ENCODE data around the gene KAZALD1. TPM values are rescaled to one million over a fixed set of nuclear protein-coding genes. Genes with fewer than 3 reads are reported as not detected.

The KAZALD1 gene
- total RNA-seq, 2 donors from 2014 or later: 0.45 to 0.71 TPM

DNA sequence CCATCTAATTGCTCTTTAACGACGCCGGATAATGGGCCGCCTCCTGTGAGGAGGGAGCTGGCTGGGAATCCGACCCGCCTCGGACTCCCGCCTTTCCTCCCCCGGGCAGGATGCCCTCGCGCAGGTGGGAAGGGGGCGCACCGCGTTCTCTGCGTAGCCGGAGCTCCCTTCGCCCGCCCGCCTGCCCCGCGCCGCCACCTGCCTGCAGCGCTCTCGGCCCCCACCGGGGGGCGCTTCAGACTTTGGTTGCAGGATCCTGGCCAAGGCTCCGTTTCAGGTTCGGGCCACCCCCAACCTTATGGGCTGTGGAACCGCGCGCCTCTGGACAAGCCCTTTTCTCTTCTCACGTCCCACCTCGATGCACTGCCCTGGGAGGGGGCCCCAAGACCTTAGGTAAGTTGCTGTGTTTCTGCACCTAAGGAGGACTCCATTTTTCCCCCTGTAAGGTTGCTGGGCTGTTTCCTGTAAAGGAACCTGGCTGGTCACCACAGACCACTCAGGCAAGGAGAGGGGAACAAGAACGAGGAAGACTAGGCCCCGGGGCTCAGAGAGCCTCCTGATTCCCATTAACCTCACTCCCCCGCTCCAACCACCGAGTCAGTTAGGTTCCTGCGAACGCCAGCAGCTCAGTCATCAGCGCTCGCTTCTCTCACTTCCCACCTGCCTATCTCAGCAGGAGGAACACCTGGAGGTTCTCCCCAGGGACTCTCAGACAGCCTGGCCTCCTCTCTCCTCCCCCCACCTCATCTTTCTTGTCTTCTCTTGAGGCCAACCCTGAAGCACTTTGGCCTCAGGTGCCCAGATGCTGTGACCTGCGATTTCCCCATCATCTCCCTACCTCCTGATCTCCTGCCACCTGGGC lies 11.3 kb upstream of the KAZALD1 start:
- peak; percentile 84 for ATAC-seq (replicated peaks)
- H3K9me3 Mint-ChIP-seq: no peaks in the 10 kb centered on the region
- peaks cover 41% of the 10 kb centered on the region for H3K27me3 Mint-ChIP-seq
- H3K4me3 Mint-ChIP-seq: peak overlapping the region; percentile 13
- no peak overlapping the region for H3K27ac Mint-ChIP-seq
- peaks cover 15% of the 10 kb centered on the region for H3K4me1 Mint-ChIP-seq
- H3K36me3 Mint-ChIP-seq (ENCODE audit: low read depth): no peaks in the 10 kb centered on the region

DNA sequence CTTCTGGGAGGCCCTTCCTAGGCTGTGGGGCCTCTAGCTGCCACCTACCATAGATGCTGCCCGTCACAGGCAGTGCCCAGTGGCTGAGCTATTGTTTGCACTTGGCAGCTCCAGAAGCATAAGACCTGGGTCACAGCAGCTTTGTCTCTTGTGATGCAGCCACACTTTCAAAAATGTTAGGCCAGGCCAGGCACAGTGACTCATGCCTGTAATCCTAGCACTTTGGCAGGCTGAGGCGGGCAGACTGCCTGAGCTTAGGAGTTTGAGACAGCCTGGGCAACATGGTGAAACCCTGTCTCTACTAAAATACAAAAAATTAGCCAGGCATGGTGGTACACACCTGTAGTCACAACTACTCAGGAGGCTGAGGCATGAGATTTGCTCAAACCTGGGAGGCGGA lies 9.5 kb upstream of the KAZALD1 start:
- Mint-ChIP-seq H3K4me1 (peaks cover 15% of the 10 kb centered on the region), H3K27me3 (peaks cover 31% of the 10 kb centered on the region), H3K9me3 (no peaks in the 10 kb centered on the region), H3K36me3 (ENCODE audit: low read depth) (no peaks in the 10 kb centered on the region), H3K27ac (no peak overlapping the region), H3K4me3 (no peak overlapping the region)
- ATAC-seq (replicated peaks): no peak

GRCh38 chr10:101053516-101053915 lies 8.3 kb upstream of the KAZALD1 start:
- no peak for ATAC-seq (replicated peaks)
- peaks cover 19% of the 10 kb centered on the region for H3K27me3 Mint-ChIP-seq
- peaks cover 12% of the 10 kb centered on the region for H3K4me1 Mint-ChIP-seq
- no peaks in the 10 kb centered on the region for H3K36me3 Mint-ChIP-seq (ENCODE audit: low read depth)
- H3K27ac Mint-ChIP-seq: no peak overlapping the region
- H3K4me3 Mint-ChIP-seq: no peak overlapping the region
- no peaks in the 10 kb centered on the region for H3K9me3 Mint-ChIP-seq

DNA sequence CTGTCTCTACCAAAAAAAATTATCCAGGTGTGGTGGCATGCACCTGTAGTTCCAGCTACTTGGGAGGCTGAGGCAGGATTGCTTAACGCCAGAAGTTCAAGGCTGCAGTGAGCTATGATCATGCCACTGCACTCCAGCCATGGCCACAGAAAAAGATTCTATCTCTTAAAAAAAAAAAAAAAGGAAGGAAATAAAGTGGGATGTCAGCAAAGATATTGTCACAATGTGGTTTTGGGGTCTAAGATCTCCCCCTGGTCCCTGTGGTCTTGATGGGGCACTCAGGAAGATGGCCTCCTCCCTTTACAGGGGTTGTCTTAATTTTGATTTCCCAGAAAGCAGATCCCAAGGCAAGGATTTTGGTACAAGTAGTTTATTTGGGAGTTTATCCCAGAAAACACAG lies 7.4 kb upstream of the KAZALD1 start:
- ATAC-seq (replicated peaks): no peak
- Mint-ChIP-seq H3K27ac (no peak overlapping the region), H3K4me1 (peaks cover 8% of the 10 kb centered on the region), H3K36me3 (ENCODE audit: low read depth) (no peaks in the 10 kb centered on the region), H3K27me3 (peaks cover 10% of the 10 kb centered on the region), H3K4me3 (no peak overlapping the region), H3K9me3 (no peaks in the 10 kb centered on the region)

DNA sequence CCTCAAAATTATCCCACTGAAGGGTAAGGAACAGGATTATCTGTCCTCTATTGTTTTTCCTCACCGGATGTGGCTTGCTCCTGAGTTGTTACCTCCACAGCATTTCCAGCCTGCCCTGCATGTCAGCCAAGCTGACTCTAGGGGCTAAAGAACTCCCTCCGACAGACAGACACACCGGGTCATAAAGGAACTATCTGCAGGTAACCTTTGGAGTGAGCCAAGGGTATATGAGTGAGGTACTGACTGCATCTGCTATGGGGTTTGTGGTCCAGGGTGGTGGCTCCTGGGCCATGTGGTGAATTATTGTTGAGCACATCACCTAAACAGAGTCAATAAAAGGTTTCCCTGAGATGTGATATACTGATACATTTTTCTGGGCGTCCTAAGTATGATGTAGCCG lies 6.9 kb upstream of the KAZALD1 start:
- Mint-ChIP-seq H3K4me1 (peaks cover 13% of the 10 kb centered on the region), H3K4me3 (no peak overlapping the region), H3K9me3 (no peaks in the 10 kb centered on the region), H3K36me3 (ENCODE audit: low read depth) (no peaks in the 10 kb centered on the region), H3K27ac (no peak overlapping the region), H3K27me3 (peaks cover 5% of the 10 kb centered on the region)
- ATAC-seq (replicated peaks): no peak

DNA sequence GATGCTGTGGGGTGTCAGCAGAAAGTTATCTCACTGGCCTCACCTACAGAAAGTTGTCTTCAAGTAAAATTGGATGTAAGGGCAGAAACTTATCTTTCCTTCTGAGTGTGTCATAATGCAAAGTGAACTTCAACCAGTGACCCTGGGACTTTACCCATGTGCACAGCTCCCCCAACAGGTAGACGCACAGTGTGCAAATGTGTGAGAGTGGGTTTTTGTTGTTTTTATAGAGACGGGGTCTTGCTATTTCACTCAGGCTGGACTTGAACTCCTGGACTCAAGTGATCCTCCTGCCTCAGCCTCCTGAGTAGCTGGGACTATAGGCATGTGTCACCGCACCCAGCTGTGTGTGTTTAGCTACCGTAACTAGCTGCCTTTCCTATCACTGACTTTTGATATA lies 6.4 kb upstream of the KAZALD1 start:
- peaks cover 14% of the 10 kb centered on the region for H3K4me1 Mint-ChIP-seq
- H3K4me3 Mint-ChIP-seq: no peak overlapping the region
- no peaks in the 10 kb centered on the region for H3K9me3 Mint-ChIP-seq
- ATAC-seq (replicated peaks): no peak
- peaks cover 5% of the 10 kb centered on the region for H3K27me3 Mint-ChIP-seq
- no peak overlapping the region for H3K27ac Mint-ChIP-seq
- H3K36me3 Mint-ChIP-seq (ENCODE audit: low read depth): no peaks in the 10 kb centered on the region

GRCh38 chr10:101056365-101057151 lies 5.2 kb upstream of the KAZALD1 start:
- Mint-ChIP-seq H3K36me3 (ENCODE audit: low read depth) (no peaks in the 10 kb centered on the region), H3K27ac (no peak overlapping the region), H3K9me3 (no peaks in the 10 kb centered on the region), H3K4me3 (no peak overlapping the region), H3K4me1 (peaks cover 7% of the 10 kb centered on the region), H3K27me3 (no peaks in the 10 kb centered on the region)
- no peak for ATAC-seq (replicated peaks)

DNA sequence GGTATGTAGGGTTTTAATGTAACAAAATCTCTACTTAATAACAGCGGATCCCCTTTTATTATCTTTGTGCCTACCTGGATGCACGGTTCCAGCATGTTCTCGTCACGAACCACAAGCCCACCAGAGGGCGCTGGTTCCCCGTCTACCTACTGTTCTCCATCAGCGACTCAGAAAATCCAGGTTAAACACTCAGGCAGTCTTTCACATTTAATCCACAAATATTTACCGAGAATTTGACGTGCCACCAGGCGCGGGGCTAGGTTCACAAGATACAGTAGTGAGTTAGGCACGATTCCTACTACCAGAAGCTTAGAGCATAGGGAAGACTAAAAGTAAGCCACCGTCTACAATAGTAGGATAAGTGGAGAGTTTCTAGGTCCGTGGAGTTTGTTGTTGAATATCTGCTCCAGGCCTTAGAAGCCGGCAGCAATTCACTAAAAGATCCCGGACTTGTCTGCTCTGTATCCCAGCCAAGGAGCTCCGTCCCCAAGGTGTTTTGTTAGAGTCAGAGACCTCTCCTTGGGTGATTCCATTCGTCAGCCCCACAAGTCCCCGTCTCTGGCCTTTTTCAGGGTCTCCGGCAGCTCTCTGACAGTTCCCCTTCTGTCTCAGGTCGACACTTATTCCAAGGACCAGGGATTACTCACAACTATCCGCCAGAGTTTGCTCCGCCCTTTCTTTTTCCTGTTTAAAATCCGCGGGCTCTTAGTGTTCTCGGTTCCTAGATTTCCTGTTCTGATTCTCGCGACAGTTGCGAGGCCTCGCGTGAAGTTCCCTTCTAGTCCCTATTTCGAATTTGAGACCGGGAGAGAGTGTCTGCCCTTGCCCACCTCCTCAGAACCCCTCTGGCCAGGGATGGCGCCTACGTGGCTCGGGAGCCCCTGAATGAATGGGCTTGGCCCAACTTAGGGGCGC lies 1.5 kb upstream of the KAZALD1 start:
- Mint-ChIP-seq H3K27me3 (peaks cover 15% of the 10 kb centered on the region), H3K4me1 (peaks cover 7% of the 10 kb centered on the region), H3K9me3 (no peaks in the 10 kb centered on the region), H3K27ac (peak overlapping the region; percentile 94), H3K4me3 (peak overlapping the region; percentile 86), H3K36me3 (ENCODE audit: low read depth) (no peaks in the 10 kb centered on the region)
- peak; percentile 87 for ATAC-seq (replicated peaks)

GRCh38 chr10:101060951-101061623 lies 702 bp upstream of the KAZALD1 start:
- H3K27ac Mint-ChIP-seq: peak overlapping the region; percentile 94
- H3K4me1 Mint-ChIP-seq: peaks cover 7% of the 10 kb centered on the region
- H3K27me3 Mint-ChIP-seq: peaks cover 21% of the 10 kb centered on the region
- no peaks in the 10 kb centered on the region for H3K36me3 Mint-ChIP-seq (ENCODE audit: low read depth)
- H3K4me3 Mint-ChIP-seq: peak overlapping the region; percentile 86
- H3K9me3 Mint-ChIP-seq: no peaks in the 10 kb centered on the region
- peak; percentile 74 for ATAC-seq (replicated peaks)

DNA sequence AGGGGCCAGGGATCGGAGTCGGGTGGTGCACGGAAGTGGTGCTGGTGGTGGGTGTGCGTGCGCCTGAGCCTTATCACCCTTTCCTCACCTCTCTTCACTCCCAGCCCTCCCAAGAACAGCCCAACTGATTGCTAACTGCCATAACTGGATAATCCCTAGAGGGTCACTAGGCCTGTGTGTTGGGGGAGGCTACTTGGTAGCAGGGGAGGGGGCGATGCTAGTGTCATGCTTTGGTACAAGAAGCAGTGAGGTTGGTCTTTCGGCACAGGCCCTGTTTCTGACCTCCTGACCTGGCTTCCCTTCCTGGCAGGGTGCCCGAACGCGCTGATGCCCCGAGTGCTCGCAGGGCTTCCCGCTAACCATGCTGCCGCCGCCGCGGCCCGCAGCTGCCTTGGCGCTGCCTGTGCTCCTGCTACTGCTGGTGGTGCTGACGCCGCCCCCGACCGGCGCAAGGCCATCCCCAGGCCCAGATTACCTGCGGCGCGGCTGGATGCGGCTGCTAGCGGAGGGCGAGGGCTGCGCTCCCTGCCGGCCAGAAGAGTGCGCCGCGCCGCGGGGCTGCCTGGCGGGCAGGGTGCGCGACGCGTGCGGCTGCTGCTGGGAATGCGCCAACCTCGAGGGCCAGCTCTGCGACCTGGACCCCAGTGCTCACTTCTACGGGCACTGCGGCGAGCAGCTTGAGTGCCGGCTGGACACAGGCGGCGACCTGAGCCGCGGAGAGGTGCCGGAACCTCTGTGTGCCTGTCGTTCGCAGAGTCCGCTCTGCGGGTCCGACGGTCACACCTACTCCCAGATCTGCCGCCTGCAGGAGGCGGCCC lies 652 bp downstream of the KAZALD1 start:
- no peaks in the 10 kb centered on the region for H3K9me3 Mint-ChIP-seq

GRCh38 chr10:101063050-101063525 lies 1.3 kb downstream of the KAZALD1 start:
- H3K27me3 Mint-ChIP-seq: peaks cover 22% of the 10 kb centered on the region
- peaks cover 7% of the 10 kb centered on the region for H3K4me1 Mint-ChIP-seq
- no peaks in the 10 kb centered on the region for H3K36me3 Mint-ChIP-seq (ENCODE audit: low read depth)
- no peak overlapping the region for H3K27ac Mint-ChIP-seq
- no peaks in the 10 kb centered on the region for H3K9me3 Mint-ChIP-seq
- H3K4me3 Mint-ChIP-seq: peak overlapping the region; percentile 86
- ATAC-seq (replicated peaks): no peak

More for the DNA sequence above, 652 bp downstream of the KAZALD1 start:
- ATAC-seq (replicated peaks): peak; percentile 43
- Mint-ChIP-seq H3K27me3 (peaks cover 22% of the 10 kb centered on the region), H3K4me3 (peak overlapping the region; percentile 86), H3K27ac (no peak overlapping the region), H3K4me1 (peaks cover 7% of the 10 kb centered on the region), H3K36me3 (ENCODE audit: low read depth) (no peaks in the 10 kb centered on the region)

DNA sequence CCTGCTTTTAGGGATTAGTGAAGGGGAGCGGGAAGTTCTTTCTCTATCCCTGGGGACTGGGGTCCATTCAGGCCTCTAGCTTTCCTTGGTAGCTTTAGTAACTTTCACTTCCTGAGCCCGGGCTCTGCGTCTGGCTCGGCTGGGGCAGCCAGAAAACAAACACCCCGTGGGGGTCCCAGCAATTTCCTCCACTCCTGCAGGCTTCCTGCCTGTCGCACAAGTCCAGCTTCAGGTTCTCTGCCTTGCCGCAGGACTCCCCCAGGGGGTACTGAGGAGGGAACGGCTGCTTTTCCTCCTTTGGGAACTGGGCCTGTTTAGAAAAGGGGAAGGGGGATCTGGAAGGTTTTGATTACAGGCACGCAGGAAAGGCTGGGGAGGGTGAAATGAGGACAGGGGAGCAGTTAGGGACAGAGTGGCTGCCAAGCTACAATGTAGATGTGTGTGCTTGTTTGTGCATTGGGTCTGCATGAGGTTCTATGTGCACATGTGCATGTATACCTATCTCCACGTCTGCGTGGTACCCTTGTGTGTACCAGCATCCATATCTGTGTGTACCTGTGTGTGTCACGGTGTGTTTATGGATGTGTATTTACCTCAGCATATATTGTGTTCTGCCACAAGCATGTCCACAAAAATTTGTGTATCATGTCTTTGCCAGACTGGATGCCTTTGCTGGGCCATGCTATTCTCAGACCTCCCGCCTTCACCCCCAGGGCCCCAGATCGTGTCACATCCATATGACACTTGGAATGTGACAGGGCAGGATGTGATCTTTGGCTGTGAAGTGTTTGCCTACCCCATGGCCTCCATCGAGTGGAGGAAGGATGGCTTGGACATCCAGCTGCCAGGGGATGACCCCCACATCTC lies 2.0 kb downstream of the KAZALD1 start:
- Mint-ChIP-seq H3K27me3 (peaks cover 22% of the 10 kb centered on the region), H3K27ac (no peak overlapping the region), H3K4me3 (peak overlapping the region; percentile 86), H3K4me1 (peaks cover 7% of the 10 kb centered on the region), H3K36me3 (ENCODE audit: low read depth) (no peaks in the 10 kb centered on the region), H3K9me3 (no peaks in the 10 kb centered on the region)
- no peak for ATAC-seq (replicated peaks)

Measured in activated T-helper 17 cell treated with anti-CD3 and anti-CD28 coated beads, Interleukin-2, amount 50 U/mL, for 72 hours (primary cell).